Heart left ventricle (tissue), 13 donors: ENCODE results near the gene GALNT9.

Experiments
- CTCF ChIP-seq, 12 donors: fragments of 200-600 bp; sonication (generic) in 4 of 12; IDR thresholded peaks; one replicate each; pipeline versions ENCODE4 v1.5.0 to v1.8.0; 2018 to 2022; ENCODE audit warnings: antibody characterized with exemption in 12 of 12, mild to moderate bottlenecking in 5 of 12
- POLR2A ChIP-seq, 2 donors: fragments of 450-650 bp; IDR thresholded peaks; one replicate each; pipeline ENCODE4 v1.6.1; 2017; ENCODE audit warnings: antibody characterized with exemption in 2 of 2, mild to moderate bottlenecking in 2 of 2, moderate library complexity in 2 of 2
- donor health status: ischemic (EF 13 %, LVEDD 7.1; RV severe dilation, severe dysfunction).
- donor health status: DM: no; HTN: yes; CAD: no.
- donor health status: DM: no; HTN: no; CAD: no.
- donor health status: ischemic (EF 25% LVEDD 6.9; RV normal size, moderate dysfunction).
- donor health status: ischemic (EF 25% LVEDD 5.7; RV mildly dilated, moderate dysfunction).
- donor health status: ischemic (EF 35%, LVEDD 5.7; RV mildly dilated, moderate dysfunction).
- donor health status: nonischemic (EF 11% LVEDD 7.7; RV severe dilation, severe dysfunction).
- donor health status: DM: yes; HTN: yes; CAD: no.
- donor health status: PGD.
- donor health status: ischemic (EF 29% LVEDD 5.4; RV normal size, mild dysfunction).
- donor health status: nonischemic (EF 23%, LVEDD 6.1; RV moderate dilation, normal function).

GRCh38 chr12:132202929-132203721, 126.3 kb downstream of the GALNT9 start:
- no peak for TF ChIP-seq CTCF (IDR thresholded peaks at IDR 0.05)
- no peak for TF ChIP-seq POLR2A (IDR thresholded peaks at IDR 0.05)
